22Rv1 (cell line): ENCODE measurements around the gene HSD11B1.

Source experiments
- H3K27ac ChIP-seq: fragments of 450-650 bp; 2 replicates; pipeline ENCODE4 v1.5.1; 2017
- ZFX ChIP-seq: fragments of 450-650 bp; IDR thresholded peaks from 2 replicates; pipeline ENCODE4 v1.6.1; 2017; ENCODE audit warnings: antibody characterized with exemption, borderline replicate concordance
- TF ChIP-seq, protein P1 (sequence below): fragments of 450-650 bp; IDR thresholded peaks from 2 replicates; pipeline ENCODE4 v1.5.1; 2017; ENCODE audit warnings: mild to moderate bottlenecking

The HSD11B1 gene

DNA sequence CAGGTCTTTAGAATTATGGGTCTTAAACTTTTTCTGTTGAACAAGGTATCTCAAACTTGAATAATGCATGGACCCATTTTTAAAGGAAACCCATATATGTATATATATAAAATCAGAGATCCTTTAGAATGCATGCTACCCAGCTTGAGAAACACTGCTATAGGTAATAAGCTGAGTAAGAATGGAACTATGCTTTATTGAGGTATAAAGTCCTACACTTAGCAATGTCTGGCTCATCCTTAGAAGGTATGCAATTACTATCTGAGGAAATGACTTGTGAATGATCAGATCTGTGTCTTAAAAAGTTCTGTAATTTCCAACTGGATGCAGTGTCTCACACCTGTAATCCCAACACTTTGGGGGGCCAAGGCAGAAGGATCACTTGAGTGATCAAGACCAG is 62.5 kb downstream of the HSD11B1 start:
- TF ChIP-seq ZFX: no peak
- TF ChIP-seq, protein P1, sequence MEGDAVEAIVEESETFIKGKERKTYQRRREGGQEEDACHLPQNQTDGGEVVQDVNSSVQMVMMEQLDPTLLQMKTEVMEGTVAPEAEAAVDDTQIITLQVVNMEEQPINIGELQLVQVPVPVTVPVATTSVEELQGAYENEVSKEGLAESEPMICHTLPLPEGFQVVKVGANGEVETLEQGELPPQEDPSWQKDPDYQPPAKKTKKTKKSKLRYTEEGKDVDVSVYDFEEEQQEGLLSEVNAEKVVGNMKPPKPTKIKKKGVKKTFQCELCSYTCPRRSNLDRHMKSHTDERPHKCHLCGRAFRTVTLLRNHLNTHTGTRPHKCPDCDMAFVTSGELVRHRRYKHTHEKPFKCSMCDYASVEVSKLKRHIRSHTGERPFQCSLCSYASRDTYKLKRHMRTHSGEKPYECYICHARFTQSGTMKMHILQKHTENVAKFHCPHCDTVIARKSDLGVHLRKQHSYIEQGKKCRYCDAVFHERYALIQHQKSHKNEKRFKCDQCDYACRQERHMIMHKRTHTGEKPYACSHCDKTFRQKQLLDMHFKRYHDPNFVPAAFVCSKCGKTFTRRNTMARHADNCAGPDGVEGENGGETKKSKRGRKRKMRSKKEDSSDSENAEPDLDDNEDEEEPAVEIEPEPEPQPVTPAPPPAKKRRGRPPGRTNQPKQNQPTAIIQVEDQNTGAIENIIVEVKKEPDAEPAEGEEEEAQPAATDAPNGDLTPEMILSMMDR: no peak

DNA sequence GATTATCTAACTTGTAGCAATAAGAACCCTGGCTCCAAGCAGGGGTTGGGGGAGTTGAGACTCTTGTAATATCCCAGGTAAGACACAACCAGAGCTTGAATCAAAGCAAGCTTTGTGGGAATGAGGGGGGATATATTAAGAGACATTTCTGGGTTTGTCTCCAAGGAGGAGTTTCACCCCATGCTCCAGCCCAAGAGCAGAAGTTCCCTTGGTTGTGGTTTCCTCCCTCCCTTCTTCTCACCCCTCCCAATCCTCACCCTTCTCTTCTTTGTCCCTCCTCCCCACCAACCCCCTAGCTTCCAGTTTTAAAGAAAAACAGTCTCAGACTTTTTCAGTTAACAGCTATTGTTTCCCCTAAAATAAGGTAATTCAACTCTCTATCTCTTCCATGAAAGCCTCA is 63.1 kb downstream of the HSD11B1 start:
- H3K27ac ChIP-seq: no peak overlapping the region

More for the DNA sequence above, 62.5 kb downstream of the HSD11B1 start:
- no peak overlapping the region for H3K27ac ChIP-seq

DNA sequence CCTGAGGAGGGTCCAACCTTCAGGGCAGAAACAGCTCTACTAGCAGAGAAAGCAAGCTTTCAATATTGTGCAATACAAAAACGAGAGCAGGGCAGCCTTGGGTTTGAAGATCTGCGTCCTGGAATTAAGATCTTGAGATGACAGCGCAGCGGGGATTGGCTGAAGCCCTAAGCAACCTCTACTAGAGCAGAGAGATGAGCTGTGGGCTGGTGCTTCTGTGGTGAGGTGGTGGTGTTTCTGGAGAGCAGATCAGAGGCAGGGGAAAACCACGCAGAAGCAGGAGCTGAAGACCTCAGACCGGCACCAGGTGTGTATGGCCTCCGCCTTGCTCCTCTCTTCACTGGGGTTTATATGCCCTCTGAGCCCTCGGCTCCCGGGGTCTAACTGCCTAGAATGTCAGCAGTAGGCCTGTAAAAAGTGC is 63.7 kb downstream of the HSD11B1 start:
- TF ChIP-seq, protein P1: no peak
- no peak for TF ChIP-seq ZFX
- H3K27ac ChIP-seq: no peak overlapping the region

More for the DNA sequence above, 63.1 kb downstream of the HSD11B1 start:
- no peak for TF ChIP-seq ZFX
- TF ChIP-seq, protein P1: no peak

DNA sequence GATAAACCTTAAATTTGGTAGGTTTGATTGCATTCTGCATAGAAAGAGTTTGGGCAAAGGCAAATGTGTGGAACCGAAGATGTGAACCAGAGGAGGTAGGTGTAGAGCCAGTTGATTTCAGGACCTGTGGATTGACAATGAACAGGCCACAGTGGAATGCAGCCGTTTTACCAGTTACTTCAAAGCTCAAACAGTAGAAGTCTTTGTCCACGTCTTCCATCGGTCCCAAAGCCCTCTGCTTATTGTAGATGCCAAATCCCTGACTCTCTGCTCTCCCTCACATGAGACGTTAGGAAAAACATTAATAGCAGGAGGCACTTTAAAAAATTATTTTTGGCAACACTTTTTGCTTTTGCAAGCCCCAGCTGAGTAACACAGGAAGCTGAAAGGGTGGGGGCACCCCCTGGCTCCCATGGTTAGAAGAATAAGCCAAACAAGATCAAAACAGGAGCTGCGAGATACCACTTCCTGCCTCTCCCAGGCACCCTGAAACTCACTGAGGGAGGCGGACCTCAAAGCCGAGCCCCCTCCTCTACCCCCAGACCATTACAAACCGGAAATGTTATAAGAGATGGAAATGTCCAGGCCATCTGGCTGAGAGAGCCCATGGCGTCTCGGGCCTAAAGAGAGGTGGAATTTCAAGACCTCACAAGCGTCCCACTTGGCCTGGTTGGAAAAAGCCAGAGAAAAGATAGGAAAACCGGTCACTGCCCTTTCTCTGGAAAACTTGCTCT is 64.7 kb downstream of the HSD11B1 start:
- TF ChIP-seq ZFX: no peak
- TF ChIP-seq, protein P1: no peak
- H3K27ac ChIP-seq: no peak overlapping the region

DNA sequence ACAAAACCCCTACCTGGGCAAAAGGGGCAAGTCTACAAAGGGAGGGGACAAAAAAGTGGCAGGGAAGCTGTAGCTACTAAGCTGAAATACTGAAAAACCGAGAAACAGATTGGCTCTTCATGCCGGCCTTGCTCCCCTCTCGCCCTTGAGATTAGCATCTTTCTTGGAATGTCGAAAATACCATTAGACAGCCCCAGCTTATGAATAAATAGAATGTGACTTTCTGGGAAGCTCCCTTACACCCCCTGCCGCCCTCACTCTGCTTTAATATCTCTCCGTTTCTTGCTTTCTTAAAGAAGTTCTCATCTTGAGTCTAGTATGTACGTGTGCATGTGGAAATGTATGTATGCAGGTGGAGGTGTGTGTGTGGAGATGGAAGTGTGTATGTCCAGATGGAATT is 65.3 kb downstream of the HSD11B1 start:
- H3K27ac ChIP-seq: no peak overlapping the region
- TF ChIP-seq ZFX: no peak
- TF ChIP-seq, protein P1: no peak

DNA sequence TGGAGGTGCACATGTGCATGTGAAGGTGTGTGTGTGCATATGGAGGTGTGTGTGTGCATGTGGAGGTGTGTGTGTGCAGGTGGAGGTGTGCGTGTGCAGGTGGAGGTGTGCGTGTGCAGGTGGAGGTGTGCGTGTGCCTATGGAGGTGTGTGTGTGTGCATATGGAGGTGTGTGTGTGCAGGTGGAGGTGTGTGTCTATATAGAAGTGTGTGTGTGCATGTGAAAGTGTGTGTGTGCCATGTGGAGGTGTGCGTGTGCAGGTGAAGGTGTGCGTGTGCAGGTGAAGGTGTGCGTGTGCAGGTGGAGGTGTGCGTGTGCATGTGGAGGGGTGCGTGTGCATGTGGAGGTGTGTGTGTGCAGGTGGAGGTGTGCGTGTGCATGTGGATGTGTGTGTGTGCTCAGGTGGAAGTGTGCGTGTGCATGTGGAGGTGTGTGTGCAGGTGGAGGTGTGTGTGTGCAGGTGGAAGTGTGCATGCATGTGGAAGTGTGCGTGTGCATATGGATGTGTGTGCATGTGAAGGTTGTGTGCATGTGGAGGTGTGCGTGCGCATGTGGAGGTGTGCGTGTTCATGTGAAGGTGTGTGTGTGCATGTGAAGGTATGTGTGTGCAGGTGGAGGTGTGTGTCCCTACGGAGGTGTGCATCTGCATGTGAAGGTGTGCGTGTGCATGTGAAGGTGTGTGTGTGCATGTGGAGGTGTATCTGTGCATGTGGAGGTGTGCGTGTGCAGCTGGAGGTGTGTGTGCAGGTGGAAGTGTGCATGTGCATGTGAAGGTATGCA is 66.2 kb downstream of the HSD11B1 start:
- TF ChIP-seq, protein P1: no peak
- no peak for TF ChIP-seq ZFX
- H3K27ac ChIP-seq: no peak overlapping the region

DNA sequence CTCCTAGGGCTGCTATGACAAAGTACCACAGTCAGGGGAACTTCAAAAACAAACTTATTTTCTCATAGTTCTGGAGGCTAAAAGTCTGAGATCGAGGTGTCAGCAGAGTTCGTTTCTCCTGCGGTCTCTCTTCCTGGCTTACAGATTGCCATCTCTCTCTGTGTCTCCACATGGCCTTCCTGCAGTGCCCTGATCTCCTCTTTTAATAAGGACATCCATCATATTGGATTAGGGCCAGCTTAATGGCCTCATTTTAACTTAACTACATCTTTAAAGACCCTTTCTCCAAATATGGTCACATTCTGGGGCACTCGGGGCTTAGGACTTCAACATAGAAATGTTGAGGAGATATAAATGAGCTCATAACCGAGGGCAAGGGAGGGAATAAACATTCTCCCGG is 67.5 kb downstream of the HSD11B1 start:
- H3K27ac ChIP-seq: no peak overlapping the region
- TF ChIP-seq ZFX: no peak
- TF ChIP-seq, protein P1: no peak
